ENCODE results near the gene SPTBN4. TPM values are rescaled to one million over a fixed set of nuclear protein-coding genes. Genes with fewer than 3 reads are reported as not detected.

Gene SPTBN4
- polyA plus RNA-seq, 4 donors, result 1.0 to 2.0 (median 1.6) TPM

DNA sequence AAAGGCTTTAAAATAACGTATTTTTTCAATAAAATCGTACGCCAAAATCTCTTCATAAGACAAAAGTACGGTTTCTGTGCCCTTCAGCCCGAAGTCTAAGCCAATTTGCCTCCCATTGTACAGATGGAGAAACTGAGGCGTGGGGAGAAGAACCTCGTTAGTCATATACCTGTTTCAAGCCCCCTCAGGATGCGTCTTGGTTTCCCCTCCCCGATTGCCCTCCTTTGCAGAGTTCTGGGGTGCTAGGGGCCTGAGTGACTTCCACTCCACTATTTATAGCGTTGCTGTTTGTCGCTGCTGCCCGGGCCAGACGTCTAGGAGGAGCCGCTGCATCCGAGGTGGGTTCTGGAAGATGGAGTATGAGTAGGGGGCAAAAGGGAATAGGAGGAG lies 132.1 kb downstream of the SPTBN4 start:
- DNase-seq (ENCODE audit: low read depth in 4 of 4, low spot score in 3 of 4), result no peak

- DNase-seq (ENCODE audit: low read depth in 4 of 4, low spot score in 3 of 4), result no peak
Measured at GRCh38 chr19:40599331-40599901, 132.6 kb downstream of the SPTBN4 start.

DNA sequence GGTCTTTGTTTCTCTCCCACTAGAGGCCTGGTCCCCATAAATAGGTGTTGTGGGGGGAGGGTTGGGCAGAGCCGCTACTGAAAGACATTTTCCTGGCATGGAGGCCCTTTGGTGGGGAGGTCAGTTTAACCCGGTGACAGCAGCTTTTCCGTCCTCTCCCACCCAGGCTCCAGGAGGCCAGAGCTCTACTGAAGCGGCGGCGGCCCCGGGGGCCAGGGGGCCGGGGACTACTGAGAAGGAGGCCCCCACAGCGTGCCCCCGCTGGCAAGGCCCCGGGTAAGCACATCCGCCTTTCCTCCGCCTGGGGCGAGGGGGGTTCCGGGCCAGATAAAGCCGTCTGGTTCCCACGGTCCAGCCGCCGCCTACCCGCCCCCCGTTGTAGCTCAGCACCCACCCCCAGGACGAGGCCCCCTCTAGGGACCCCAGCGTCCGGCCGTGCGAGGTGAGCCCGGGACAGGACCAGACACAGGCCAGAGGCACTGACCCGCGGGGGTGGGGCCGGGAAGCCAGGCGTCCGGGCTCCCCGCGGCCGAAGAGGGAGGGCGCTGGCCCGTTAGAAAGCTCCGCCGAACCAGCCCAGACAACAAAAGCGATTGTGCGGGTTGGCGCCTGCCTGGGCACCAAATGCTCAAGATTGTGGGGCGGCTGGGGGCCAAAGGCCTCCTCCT lies 133.2 kb downstream of the SPTBN4 start:
- DNase-seq (ENCODE audit: low read depth in 4 of 4, low spot score in 3 of 4), result no peak

DNA sequence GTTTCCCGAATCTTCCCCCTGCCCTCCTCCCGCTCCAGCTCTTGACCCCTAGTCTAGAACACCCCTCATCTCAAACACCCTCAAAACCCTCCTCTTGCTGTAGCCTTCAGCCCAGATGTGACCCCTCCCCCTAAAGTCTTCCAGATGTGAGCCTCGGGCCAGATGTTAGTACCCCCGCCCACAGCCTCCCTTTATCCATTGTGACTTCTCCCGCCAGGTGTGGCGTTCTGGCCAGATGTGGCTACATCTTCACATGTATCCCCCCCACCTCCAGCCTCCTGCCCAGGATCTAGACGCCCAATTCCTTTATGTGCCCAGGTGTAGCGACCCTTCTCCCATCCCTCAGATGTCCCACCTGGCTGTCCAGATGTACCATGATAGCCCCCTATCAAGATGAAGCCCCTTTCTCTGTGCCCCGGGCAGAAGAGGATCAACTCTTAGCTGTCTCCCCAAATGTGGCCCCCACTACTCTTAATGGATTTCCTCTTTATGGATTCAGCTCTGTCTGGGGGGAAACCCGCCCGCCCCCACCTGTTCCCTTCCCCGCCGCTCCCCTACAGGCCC lies 133.9 kb downstream of the SPTBN4 start:
- DNase-seq (ENCODE audit: low read depth in 4 of 4, low spot score in 3 of 4), result no peak

DNA sequence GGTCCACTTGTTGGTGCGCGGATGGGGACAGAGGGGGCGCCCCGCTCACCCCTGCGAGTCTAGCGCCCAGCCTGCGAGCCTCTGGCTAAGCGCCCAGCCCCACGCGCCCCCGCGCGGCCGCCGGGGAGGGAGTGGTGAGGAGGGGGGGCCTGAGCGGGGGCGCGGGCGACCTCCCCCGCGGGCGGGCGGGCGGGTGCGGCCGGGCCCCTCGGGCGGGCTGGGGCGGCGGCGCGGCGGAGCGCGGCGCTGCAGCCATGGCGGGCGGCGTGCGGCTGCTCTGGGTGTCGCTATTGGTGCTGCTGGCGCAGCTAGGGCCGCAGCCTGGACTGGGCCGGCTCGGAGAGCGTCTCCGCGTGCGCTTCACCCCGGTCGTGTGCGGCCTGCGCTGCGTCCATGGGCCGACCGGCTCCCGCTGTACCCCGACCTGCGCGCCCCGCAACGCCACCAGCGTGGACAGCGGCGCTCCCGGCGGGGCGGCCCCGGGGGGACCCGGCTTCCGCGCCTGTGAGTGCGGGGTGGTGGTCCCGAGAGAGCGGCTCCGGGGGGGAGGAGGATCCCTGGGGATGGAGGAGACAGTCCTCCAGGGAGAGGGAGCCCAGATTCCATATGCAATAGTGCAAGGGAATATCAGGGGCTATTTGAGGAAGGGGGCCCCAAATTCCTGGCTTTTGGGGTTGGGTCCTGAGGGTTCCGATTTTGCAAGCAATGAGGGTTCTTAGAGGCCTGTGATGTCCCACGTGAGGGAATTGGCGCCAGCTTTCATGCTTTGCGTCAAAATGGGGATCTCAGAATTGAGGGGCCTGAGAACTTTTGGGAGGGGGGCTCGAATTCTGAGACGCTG lies 134.6 kb downstream of the SPTBN4 start, which contains the start of gene LTBP4:
Gene LTBP4 (plus strand): TSS at position 236 of the 841 bp plus-strand sequence. CDS start 19 bp downstream, at position 255.
- no peak for DNase-seq (ENCODE audit: low read depth in 4 of 4, low spot score in 3 of 4)

DNA sequence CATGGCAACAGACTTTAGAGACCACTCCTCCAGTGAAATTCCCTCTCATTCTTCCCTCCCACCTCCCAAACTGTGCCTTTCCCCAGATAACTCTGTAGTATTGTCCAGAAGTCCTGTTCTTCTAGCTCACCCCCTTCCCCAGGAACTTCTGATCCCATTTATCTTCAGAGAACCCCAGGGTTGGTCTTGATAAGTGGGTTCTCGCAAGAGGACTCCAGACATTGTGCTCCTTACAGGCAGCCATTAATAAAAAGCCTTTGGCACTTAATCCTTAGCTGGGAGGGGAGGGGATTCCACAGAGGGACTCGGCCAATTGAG lies 136.2 kb downstream of the SPTBN4 start:
- no peak for DNase-seq (ENCODE audit: low read depth in 4 of 4, low spot score in 3 of 4)

GRCh38 chr19:40603389-40604170 lies 136.8 kb downstream of the SPTBN4 start:
- DNase-seq (ENCODE audit: low read depth in 4 of 4, low spot score in 3 of 4), result peak; percentile 93 to 97 (median 96)

GRCh38 chr19:40604171-40604646 lies 137.4 kb downstream of the SPTBN4 start:
- no peak for DNase-seq (ENCODE audit: low read depth in 4 of 4, low spot score in 3 of 4)

DNA sequence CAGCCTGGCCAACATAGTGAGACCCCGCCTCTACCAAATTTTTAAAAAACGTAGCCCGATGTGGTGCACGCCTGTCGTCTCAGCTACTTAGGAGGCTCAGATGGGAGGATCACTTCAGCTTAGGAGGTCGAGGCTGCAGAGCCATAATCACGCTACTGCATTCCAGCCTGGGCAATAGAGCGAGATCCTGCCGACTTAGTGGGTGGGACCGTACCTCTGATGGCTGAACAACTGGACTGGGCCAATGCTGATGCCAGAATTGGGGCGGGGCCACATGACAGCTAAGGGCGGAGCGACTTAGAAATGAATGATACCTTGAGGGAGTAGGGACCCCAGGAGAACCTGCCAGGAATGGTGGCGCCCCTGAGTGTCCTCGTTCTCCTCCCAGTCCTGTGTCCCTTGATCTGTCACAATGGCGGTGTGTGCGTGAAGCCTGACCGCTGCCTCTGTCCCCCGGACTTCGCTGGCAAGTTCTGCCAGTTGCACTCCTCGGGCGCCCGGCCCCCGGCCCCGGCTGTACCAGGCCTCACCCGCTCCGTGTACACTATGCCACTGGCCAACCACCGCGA lies 137.9 kb downstream of the SPTBN4 start:
- no peak for DNase-seq (ENCODE audit: low read depth in 4 of 4, low spot score in 3 of 4)

DNA sequence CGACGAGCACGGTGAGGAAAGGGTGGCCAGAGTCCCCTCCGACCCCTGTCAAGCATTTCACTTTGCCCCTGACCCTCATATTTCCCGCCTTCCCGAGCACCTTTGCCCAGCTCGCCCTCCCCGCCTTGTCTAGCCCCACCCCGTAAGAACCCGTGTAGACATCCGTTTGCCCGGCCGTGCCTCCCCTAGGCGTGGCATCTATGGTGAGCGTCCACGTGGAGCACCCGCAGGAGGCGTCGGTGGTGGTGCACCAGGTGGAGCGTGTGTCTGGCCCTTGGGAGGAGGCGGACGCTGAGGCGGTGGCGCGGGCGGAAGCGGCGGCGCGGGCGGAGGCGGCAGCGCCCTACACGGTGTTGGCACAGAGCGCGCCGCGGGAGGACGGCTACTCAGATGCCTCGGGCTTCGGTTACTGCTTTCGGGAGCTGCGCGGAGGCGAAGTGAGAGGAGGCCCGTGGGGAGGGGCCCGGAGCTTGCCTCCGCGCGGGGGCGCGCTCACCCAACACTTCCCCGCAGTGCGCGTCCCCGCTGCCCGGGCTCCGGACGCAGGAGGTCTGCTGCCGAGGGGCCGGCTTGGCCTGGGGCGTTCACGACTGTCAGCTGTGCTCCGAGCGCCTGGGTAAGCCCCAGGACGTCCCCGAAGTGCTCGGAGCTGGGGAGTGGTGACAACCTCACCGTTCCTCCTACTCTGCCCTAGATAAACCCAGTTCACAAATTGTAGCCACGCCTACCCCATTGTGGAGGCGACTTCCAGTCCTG lies 138.6 kb downstream of the SPTBN4 start:
- no peak for DNase-seq (ENCODE audit: low read depth in 4 of 4, low spot score in 3 of 4)

GRCh38 chr19:40607311-40608239 lies 140.8 kb downstream of the SPTBN4 start:
- no peak for DNase-seq (ENCODE audit: low read depth in 4 of 4, low spot score in 3 of 4)

DNA sequence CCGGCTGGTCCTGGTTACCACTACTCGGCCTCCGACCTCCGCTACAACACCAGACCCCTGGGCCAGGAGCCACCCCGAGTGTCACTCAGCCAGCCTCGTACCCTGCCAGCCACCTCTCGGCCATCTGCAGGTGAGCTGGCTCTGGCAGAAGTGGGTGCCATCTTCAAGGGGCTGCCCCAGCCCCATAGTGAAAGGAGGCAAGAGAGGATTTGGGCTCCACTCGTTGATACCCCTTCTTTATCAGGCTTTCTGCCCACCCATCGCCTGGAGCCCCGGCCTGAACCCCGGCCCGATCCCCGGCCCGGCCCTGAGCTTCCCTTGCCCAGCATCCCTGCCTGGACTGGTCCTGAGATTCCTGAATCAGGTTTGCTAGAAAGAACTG lies 141.4 kb downstream of the SPTBN4 start:
- no peak for DNase-seq (ENCODE audit: low read depth in 4 of 4, low spot score in 3 of 4)

DNA sequence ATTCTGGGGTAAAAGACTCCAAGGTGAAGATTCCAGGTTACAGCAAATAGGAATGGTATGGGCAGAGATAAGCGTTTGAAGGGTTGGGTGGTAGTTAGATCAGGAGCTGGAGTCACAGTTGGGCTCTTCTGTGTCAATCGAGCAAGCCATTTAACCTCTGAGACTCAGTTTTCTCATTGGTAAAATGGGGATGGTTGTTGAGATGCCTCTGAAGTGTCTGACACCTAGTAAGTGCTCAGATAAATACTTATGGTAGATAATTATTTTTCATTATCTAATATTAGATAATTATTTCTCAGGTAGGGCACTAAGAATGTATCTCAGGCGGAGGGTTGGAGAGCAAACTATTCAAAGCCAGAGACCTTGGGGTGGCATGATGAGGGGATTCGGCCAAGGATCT lies 142.2 kb downstream of the SPTBN4 start:
- DNase-seq (ENCODE audit: low read depth in 4 of 4, low spot score in 3 of 4), result no peak

DNA sequence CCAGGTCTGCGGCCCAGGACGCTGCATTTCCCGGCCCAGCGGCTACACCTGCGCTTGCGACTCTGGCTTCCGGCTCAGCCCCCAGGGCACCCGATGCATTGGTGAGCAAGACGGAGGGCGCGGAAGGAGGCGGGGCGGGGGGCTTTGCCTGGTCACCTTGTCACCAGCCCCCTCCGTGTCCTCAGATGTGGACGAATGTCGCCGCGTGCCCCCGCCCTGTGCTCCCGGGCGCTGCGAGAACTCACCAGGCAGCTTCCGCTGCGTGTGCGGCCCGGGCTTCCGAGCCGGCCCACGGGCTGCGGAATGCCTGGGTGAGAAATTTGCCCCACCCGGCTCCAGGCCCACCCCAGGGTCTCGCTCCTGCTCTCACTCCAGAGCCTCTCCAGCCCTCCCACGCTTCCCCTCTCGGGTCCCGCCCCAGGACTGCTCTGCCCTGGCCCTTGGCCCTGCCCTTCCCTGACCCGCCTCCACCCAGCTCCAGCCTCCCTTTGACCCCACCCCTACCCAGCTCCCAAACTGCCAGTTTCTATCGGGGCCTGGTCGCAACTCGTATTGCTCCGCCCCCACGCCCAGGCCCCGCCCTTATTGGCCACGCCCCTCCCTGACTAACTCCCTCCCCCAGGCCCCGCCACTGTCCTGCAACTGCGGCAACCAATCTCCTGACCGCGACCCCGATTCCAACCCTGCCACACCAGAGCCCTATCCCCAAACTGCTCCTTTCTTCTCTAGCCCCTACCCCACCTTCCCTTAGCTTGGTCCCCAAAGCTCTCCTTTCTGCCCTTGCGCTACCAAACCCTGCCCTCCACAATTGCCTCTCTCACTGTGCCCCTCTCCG lies 143.0 kb downstream of the SPTBN4 start:
- no peak for DNase-seq (ENCODE audit: low read depth in 4 of 4, low spot score in 3 of 4)

- no peak for DNase-seq (ENCODE audit: low read depth in 4 of 4, low spot score in 3 of 4)
Measured at GRCh38 chr19:40610396-40611064, 143.7 kb downstream of the SPTBN4 start.

GRCh38 chr19:40611096-40611495 lies 144.3 kb downstream of the SPTBN4 start:
- DNase-seq (ENCODE audit: low read depth in 4 of 4, low spot score in 3 of 4), result no peak
